Loucy (cell line): ENCODE data around the gene RPL3.

ENCODE experiments used
- EZH2phosphoT487 ChIP-seq: fragments of 200-600 bp; IDR thresholded peaks from 2 replicates; pipeline ENCODE4 v1.6.1; 2018; ENCODE audit warnings: antibody characterized with exemption, mild to moderate bottlenecking, moderate library complexity, borderline replicate concordance
- TF ChIP-seq, protein P1 (sequence below): fragments of 200-600 bp; sonication (generic); conservative IDR thresholded peaks from 2 replicates; pipeline ENCODE4 v1.5.1; 2014; ENCODE audit warnings: mild to moderate bottlenecking, antibody characterized with exemption, low read length

DNA sequence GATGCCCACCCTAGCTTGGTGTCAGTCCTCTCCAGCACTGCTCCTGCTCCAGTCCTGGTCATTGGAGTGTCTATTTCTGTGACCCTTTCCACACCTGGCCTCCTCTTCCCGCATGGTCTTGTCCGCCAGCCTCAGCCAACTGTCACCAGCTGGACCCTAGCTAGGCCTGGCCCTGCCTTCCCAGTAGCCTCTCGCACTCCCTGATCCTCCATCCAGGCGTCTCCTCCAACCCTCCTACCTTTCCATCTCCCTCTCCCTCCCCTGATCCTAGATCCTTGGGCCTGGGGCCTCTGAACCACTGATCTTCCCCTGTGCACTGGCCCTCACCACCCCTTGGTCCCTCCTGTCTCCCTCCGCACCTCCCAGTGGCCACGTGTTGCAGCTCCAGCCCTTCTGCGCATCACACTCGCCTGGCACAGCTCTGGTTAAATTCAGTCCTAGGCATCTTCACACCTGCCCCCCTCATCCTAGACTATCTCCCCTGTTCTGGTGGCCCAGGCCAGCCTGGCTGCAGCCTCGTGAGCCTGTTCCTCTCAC is 40.3 kb upstream of the RPL3 start:
- TF ChIP-seq, protein P1, sequence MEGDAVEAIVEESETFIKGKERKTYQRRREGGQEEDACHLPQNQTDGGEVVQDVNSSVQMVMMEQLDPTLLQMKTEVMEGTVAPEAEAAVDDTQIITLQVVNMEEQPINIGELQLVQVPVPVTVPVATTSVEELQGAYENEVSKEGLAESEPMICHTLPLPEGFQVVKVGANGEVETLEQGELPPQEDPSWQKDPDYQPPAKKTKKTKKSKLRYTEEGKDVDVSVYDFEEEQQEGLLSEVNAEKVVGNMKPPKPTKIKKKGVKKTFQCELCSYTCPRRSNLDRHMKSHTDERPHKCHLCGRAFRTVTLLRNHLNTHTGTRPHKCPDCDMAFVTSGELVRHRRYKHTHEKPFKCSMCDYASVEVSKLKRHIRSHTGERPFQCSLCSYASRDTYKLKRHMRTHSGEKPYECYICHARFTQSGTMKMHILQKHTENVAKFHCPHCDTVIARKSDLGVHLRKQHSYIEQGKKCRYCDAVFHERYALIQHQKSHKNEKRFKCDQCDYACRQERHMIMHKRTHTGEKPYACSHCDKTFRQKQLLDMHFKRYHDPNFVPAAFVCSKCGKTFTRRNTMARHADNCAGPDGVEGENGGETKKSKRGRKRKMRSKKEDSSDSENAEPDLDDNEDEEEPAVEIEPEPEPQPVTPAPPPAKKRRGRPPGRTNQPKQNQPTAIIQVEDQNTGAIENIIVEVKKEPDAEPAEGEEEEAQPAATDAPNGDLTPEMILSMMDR: no peak
- no peak for TF ChIP-seq EZH2phosphoT487
